Effector memory CD4-positive, alpha-beta T cell (primary cell): ENCODE data around the gene ASCL2.

ENCODE experiments used
- DNase-seq, 3 donors: peaks; one replicate each; pipeline ENCODE4 v3.0.0-alpha.2; 2020
- H3K27ac ChIP-seq: 2 replicates; pipeline ENCODE4 v1.7.0; 2013; ENCODE audit warnings: mild to moderate bottlenecking, low read length, moderate library complexity; ENCODE audit not compliant: insufficient read depth, poor library complexity, severe bottlenecking
- H3K27me3 ChIP-seq: replicated peaks from 2 replicates; pipeline ENCODE4 v1.7.0; 2013; ENCODE audit warnings: mild to moderate bottlenecking, low read length; ENCODE audit not compliant: insufficient read depth, control insufficient read depth, poor library complexity, severe bottlenecking
- H3K36me3 ChIP-seq: 2 replicates; pipeline ENCODE4 v1.7.0; 2013; ENCODE audit warnings: mild to moderate bottlenecking, low read length, moderate library complexity; ENCODE audit not compliant: control insufficient read depth, insufficient read depth
- H3K4me1 ChIP-seq: 2 replicates; pipeline ENCODE4 v1.7.0; 2013; ENCODE audit warnings: low read length, mild to moderate bottlenecking; ENCODE audit not compliant: control insufficient read depth, insufficient read depth, poor library complexity, severe bottlenecking
- H3K4me3 ChIP-seq: 2 replicates; pipeline ENCODE4 v1.7.0; 2013; ENCODE audit warnings: low read length, low read depth, mild to moderate bottlenecking; ENCODE audit not compliant: insufficient read depth, poor library complexity, severe bottlenecking
- H3K9me3 ChIP-seq: 2 replicates; pipeline ENCODE4 v1.7.0; 2013; ENCODE audit warnings: mild to moderate bottlenecking, low read length, moderate library complexity; ENCODE audit not compliant: control insufficient read depth

ASCL2 gene

DNA sequence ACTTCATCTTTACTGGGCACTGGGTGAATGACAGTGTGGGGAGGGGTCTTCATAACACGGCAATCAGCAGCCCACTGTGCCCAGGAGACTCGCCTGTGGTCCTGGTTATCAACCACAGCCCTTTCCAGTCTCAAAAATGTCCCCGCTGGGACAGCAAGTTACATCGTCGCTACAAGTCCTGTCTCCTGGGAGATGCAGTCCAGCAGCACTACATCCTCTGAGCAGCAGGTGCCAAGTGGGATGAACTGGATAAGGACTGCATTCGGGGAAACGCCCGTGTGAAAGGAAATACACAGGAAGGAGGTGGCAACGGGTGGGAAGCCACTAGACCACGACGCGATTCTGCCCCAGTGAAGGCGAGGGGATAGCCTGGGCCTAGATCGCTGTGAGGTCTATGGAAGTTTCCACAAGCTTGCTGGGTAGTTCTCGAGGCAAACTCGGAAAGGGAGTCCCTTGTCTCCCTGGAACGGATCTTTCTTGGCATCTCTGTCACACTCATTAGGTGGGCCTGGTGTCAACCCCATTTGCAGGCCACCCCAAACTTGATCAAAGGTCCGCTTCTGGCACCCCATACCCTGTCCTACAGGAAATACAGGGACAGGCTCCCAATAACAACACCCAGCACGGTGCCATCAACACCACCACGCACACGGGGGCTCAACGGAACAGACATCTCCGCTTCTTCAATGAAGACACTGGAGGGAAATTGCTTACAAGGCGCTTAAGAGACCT lies 4.4 kb downstream of the ASCL2 start:
- Histone ChIP-seq H3K27me3 (peaks cover 26% of the 10 kb centered on the region), H3K4me1 (peaks cover 23% of the 10 kb centered on the region), H3K4me3 (no peak overlapping the region), H3K9me3 (no peaks in the 10 kb centered on the region), H3K27ac (no peak overlapping the region), H3K36me3 (no peaks in the 10 kb centered on the region)
- DNase-seq, result no peak

DNA sequence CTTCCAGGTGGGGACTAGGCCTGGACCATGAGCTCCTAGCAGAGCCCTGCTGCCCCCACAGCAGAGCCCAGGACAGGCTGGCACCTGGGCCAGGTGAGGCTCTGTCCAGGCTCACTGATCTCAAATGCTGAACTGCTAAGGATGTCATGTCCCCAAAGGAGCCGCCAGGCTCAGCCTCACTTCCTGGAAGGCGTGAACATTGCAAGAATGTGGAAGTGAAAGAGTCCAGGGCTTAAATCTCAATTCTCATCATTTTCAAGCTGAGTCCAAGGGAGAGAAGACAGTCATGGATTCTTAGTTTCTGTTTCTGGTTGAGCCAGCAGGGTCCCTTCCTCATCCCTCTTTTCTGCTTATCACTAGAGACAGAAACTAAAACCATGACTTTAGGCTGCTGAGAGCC lies 5.0 kb downstream of the ASCL2 start:
- Histone ChIP-seq H3K36me3 (no peaks in the 10 kb centered on the region), H3K27ac (no peak overlapping the region), H3K9me3 (no peaks in the 10 kb centered on the region), H3K4me1 (peaks cover 18% of the 10 kb centered on the region), H3K27me3 (peaks cover 20% of the 10 kb centered on the region), H3K4me3 (no peak overlapping the region)
- DNase-seq, result no peak

DNA sequence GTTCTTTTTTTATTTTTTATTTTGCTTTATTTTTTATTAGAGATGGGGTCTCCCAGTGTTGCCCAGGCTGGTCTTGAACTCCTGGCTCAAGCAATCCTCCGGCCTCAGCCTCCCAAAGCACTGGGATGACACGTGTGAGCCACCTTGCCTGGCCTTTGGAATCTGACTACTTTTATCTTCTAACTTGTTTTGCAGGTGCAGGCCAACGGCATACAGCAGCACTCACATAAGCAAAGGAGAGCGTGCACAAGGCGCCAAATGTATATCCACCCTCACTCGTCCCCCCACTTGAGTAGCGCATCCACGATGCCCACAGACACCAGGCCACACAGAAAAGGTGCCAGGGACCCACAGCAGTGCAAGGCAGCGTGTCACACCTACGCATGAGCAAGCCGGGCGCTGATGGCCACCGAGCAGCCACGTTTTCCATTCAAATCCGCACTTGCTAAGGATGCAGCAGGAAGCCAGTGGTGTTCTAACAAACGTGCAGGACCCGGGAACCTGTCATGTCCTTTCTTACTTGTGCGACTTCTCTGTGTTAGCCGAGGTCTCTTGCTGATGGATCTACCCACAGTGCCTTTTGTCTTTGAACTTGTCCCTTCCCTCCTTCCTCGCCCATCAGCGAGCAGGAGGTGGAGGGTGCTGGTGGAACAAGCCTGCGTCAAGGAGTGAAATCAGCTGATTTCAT lies 5.9 kb downstream of the ASCL2 start:
- Histone ChIP-seq H3K4me1 (peaks cover 12% of the 10 kb centered on the region), H3K27me3 (peaks cover 16% of the 10 kb centered on the region), H3K9me3 (no peaks in the 10 kb centered on the region), H3K36me3 (no peaks in the 10 kb centered on the region), H3K27ac (no peak overlapping the region), H3K4me3 (no peak overlapping the region)
- DNase-seq, result no peak

DNA sequence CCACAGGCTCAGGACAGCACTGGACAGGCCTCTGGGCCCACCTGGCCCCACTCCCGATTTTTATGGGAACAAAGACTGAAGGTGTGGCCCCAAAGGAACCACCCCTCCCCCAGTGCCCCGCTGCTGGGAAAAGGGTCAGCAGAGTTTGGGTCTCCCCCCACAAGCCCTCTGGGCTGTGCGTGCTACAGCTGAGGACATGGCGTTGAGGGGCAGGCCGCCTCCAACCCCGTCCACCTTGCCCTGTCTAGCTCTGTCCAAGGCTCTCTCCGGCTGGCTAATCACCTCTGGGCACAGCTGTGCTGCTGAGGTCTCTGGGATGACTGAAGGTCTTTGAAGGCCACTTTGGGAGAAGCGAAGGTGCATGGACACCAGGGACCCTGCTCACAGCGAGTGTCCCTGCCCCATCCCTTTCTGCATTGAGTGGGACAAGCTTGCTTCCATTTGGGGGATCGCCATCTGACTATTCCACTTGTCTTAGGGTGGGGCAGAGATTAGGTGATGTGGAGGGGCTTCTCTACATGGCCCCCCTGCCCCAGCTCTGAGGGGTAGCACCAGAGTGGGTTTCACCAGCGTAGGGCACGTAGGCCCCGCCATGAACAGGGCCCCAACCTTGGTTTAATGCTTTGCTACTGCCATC lies 6.5 kb downstream of the ASCL2 start:
- no peak for DNase-seq
- Histone ChIP-seq H3K36me3 (no peaks in the 10 kb centered on the region), H3K27ac (no peak overlapping the region), H3K27me3 (peaks cover 10% of the 10 kb centered on the region), H3K4me3 (no peak overlapping the region), H3K9me3 (no peaks in the 10 kb centered on the region), H3K4me1 (peaks cover 12% of the 10 kb centered on the region)

DNA sequence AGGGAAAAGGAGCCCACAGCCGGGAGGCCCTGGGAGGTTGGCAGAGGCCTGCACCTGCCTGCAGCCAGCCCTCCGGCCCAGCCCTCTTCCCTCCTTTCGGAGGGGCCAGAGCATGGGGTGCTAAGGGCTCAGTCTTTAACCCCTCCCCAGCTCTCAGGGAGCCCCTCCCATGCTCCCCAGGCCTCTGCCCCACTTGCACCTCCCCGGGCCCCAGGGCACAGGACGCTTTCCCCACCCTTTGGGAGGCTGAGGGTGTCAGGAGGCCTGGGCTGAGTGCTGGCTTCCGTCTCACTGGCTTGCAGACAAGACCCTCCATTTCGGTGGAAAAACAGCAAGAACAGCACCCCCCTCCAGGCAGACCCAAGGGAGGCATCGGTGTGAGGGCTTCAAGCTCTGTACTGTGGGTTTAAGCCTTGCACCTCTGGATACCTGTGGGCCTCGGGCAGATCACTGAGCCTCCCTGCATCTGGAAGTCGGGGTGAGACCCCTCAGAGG lies 7.3 kb downstream of the ASCL2 start:
- DNase-seq, result no peak
- H3K9me3 ChIP-seq, result no peaks in the 10 kb centered on the region
- H3K27ac ChIP-seq, result no peak overlapping the region
- no peak overlapping the region for H3K4me3 ChIP-seq
- H3K27me3 ChIP-seq, result peaks cover 3% of the 10 kb centered on the region
- H3K4me1 ChIP-seq, result peaks cover 12% of the 10 kb centered on the region
- no peaks in the 10 kb centered on the region for H3K36me3 ChIP-seq

DNA sequence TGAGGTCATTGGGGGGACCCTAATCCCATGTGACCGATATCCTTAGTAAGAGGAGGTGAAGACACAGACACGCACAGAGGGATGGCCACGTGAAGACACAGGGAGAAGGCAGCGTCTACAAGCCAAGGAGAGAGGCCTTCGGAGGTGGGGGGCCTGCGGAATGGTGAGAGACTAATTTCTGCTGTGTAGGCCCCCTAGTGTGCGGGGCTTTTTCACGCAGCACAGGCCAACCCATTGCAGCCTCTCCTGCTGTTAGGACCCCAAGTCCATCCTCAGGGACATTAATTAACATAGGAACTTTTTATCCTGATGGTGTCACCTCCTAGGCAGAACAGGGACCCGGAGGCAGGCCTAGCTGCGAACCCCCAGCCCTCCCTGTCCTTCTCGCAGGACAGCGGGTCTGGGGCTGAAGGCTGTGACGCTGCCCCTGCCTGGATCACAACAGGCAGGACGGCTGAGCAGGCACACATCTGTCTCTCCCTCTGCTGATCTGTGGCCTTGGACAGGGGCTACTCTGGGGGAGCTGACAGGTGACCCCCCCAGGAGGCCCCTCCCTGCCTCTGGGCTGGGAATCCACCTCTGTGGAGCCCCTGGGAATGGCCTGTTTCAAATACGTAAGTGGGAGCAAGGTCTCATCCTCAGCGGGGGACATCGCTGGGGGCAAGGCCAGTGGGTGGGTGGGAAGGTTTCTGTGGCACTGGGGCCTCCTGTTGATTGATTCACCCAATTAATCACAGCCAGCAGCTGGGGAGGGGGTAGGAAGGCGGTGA lies 7.9 kb downstream of the ASCL2 start:
- no peak overlapping the region for H3K4me3 ChIP-seq
- H3K27me3 ChIP-seq, result no peaks in the 10 kb centered on the region
- no peak for DNase-seq
- no peak overlapping the region for H3K27ac ChIP-seq
- H3K4me1 ChIP-seq, result peaks cover 12% of the 10 kb centered on the region
- H3K9me3 ChIP-seq, result no peaks in the 10 kb centered on the region
- no peaks in the 10 kb centered on the region for H3K36me3 ChIP-seq

DNA sequence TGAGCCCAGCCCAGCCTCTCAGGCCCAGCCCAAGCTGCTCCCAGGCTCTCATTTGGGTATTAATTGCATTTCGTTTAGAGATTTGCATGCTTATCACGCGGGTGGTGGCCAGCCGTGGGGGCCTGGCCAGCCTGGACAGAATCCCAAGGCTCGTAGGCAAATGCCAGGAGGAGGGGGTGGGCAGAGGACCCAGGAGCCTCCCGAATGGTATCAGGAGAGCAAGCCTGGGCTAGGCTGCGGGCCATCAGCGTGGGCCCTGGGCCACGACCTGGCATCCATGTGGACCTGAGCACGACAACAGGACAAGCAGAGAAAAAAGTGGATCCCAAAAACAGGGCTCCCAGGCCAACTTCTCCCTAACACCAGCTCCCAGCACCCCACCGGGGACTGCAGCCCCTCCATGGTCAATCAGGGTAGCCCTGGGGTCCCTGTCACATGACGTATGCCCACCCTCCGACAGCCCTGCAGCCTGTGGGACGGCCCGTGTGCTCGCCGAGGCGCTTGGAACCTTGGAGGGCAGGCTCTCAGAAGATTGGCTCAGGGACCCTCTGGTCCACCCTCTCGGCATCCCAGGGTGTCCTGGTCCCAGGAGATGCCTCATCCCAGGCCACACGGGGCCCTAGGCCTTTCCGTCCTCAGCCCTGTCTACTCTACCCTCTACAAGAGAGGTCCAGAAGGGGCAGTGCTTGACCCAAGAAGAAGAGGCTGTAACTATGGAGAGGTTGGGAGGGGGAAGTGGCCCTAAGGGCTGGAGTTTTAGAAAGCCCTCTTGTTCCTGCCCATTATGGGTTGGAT lies 8.8 kb downstream of the ASCL2 start:
- Histone ChIP-seq H3K4me3 (no peak overlapping the region), H3K4me1 (peaks cover 9% of the 10 kb centered on the region), H3K27me3 (no peaks in the 10 kb centered on the region), H3K9me3 (no peaks in the 10 kb centered on the region), H3K27ac (no peak overlapping the region), H3K36me3 (no peaks in the 10 kb centered on the region)
- no peak for DNase-seq

DNA sequence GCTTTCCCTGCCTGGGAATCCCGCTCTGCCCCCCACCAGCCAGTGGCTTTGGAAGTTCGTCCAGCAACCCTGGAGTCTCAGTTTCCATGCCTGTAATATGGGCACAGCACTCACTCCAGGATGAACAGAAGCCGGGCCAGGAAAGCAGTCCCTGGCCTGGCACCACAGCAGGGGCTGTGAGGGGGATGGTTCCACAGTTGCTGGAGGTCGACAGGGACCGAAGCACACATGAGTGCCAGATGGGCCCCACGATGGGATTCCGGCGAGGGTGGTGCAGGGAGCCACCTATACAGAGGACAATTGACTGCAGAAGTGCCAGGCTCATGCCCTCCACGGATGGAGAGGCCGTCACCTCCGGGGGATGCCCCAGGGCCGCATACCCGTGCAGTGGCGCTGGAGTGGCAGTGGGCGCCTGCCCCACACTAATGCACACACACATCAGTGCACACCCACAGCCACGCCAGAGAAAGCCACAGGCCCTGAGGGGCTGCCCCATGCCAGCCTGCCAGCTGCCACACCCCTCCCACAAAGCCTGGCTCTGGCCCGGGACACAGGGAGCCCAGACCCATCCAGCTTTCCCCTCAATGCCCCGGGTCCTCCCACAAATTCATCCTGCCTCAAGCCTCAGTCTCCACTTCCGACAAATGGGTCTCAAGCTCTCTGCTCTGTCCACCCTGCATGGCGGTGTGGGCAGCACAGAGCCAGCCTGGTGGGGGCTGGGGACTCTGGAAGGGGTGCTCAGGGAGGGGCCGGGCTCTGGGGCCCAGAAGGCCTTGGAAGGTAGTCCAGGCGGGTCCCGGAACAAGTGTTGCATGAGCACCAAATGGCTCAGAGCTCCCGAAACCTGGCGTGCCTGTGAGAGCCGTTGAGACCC lies 9.7 kb downstream of the ASCL2 start:
- no peak for DNase-seq
- no peaks in the 10 kb centered on the region for H3K27me3 ChIP-seq

More for the DNA sequence above, 9.7 kb downstream of the ASCL2 start:
- H3K4me3 ChIP-seq, result no peak overlapping the region
- H3K27ac ChIP-seq, result no peak overlapping the region
- peaks cover 6% of the 10 kb centered on the region for H3K4me1 ChIP-seq
- no peaks in the 10 kb centered on the region for H3K36me3 ChIP-seq
- no peaks in the 10 kb centered on the region for H3K9me3 ChIP-seq
